ENCODE data around the gene ATP1A1.

ATP1A1 gene

GRCh38 chr1:116434849-116435248 lies 61.8 kb downstream of the ATP1A1 start:
- DNase-seq (ENCODE audit: low read depth in 2 of 3, low spot score in 2 of 3): no peak

DNA sequence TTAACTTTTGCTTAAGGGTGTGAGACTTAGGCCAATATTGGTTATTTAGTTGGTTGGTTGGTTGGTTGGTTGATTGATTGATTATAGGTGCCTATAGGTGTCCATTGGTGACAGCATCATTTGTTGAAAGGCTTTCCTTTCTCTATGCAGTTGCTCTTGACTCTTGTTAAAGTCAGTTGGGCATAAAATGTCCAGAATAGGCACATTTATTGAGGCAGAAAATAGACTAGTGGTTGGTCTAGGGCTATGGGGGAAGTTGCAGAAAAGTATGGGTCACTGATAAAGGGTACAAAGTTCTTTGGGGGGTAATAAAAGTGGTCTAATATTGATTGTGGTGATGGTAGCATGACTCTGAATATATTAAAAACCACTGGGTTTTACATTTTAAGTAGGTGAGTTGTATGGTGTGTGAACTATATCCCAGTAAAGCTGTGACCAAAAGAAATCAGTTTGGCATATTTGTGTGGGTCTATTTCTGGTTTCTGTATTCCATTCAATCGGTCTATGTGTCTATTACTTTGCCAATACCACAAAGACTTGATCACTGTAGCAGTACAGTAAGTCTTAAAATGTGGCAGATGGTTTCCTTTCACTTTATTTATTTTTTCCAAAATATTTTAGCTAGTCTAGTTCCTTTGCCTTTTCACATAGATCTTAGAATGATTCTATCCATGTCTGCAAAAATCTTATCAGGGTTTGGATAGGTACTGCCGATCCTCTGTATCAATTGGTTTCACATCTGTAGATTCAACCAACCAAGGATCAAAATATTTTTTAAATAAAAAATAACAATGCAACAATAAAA lies 63.0 kb downstream of the ATP1A1 start:
- DNase-seq (ENCODE audit: low read depth in 2 of 3, low spot score in 2 of 3): no peak

- no peak for DNase-seq (ENCODE audit: low read depth in 2 of 3, low spot score in 2 of 3)
Observed at GRCh38 chr1:116436611-116436970, 63.5 kb downstream of the ATP1A1 start.

- DNase-seq (ENCODE audit: low read depth in 2 of 3, low spot score in 2 of 3): no peak
Observed at GRCh38 chr1:116439701-116440100, 66.7 kb downstream of the ATP1A1 start.

DNA sequence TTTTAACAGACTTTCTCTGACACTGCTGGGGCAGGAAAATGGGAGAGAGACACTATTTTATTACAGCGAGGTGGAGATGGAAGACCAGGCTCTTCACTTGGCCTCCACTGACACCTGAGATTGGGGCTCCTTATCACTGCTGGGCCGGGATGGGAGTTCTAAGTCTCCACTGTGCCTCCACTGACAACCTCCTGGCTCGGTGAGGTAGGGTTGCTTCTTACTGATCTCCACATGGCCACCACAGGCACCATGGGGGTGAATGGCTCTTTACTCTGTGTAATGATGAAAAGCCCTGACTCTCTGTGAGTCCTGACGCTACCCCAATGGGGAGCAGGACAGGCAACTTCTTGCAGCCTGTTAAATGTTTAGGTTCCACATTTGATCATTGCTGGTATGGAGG lies 67.7 kb downstream of the ATP1A1 start:
- DNase-seq (ENCODE audit: low read depth in 2 of 3, low spot score in 2 of 3): no peak

- no peak for DNase-seq (ENCODE audit: low read depth in 2 of 3, low spot score in 2 of 3)
Observed at GRCh38 chr1:116445534-116445933, 72.5 kb downstream of the ATP1A1 start.

DNA sequence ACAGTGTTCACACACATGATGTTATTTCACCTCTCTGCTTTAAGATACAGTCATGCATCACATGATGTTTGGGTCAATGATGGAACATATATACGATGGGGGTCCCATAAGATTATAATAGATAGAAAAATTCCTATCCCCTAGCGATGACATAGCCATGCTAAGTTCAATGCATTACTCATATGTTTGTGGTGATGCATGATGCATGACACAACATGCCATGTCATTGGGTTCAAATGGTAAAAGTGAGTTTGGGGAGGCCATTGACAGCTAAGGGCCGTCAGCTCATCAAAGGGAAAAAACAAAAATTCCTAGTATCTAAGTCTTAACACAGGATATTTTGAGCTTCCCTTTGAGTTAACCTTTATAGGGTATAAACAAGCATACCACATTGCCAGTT lies 73.6 kb downstream of the ATP1A1 start:
- no peak for DNase-seq (ENCODE audit: low read depth in 2 of 3, low spot score in 2 of 3)

- DNase-seq (ENCODE audit: low read depth in 2 of 3, low spot score in 2 of 3): no peak
Observed at GRCh38 chr1:116448785-116449385, 75.8 kb downstream of the ATP1A1 start.

DNA sequence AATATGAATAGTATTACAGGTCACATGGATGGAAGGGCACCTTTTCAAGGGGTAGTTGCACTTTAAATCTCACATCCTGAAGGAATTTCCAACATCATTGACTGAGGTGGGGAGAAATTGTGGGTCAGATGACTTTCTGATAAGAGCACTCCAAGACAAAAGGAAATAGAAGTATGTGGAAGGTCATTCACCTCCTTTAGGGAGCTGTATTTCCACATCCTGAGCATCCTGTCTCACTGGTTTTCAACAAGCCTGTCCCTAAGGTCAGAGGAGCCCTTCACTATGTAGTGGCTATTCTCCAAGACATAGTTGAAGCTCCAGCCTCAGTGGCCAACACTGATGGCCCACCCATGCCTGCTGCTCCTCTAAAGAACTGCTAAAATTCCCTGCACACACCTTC lies 76.5 kb downstream of the ATP1A1 start:
- no peak for DNase-seq (ENCODE audit: low read depth in 2 of 3, low spot score in 2 of 3)

- DNase-seq (ENCODE audit: low read depth in 2 of 3, low spot score in 2 of 3): no peak
Observed at GRCh38 chr1:116451702-116452101, 78.7 kb downstream of the ATP1A1 start.

DNA sequence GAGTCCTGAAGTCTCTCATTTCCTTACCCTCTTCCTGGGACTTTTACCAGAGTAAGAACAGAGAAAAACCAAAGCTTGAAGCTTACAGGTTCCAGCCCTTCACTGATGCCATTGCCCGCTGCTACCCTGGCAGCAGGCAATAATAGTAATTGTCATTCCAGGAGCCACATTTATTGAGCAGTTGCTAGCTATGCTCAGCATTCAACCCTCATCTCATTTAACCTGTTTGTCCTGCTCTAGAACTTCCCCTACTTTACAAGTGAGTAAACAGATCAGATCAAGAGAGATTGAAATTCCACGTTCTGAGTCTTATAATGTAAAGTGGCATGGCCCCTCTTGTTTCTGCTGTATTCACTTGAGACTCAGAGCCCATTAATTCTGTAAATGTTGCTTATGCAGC lies 80.4 kb downstream of the ATP1A1 start:
- DNase-seq (ENCODE audit: low read depth in 2 of 3, low spot score in 2 of 3): no peak

- no peak for DNase-seq (ENCODE audit: low read depth in 2 of 3, low spot score in 2 of 3)
Observed at GRCh38 chr1:116453906-116454305, 80.9 kb downstream of the ATP1A1 start.

Measured in activated CD8-positive, alpha-beta memory T cell treated with anti-CD3 and anti-CD28 coated beads for 48 hours (primary cell).